Hepatocyte (in vitro differentiated cells): Measurements from ENCODE around the gene RGR. TPM values are rescaled to one million over a fixed set of nuclear protein-coding genes. Genes with fewer than 3 reads are reported as not detected.

ENCODE experiments used
- DNase-seq: peaks from one replicate; pipeline ENCODE4 v3.0.0-alpha.2; 2016; ENCODE audit warnings: low spot score
- H2AFZ ChIP-seq: fragments of 200-600 bp; sonication (generic); 2 replicates; pipeline ENCODE4 v1.6.0; 2016; ENCODE audit warnings: antibody characterized with exemption, mild to moderate bottlenecking
- H3K27ac ChIP-seq: fragments of 200-600 bp; sonication (generic); 2 replicates; pipeline ENCODE4 v1.5.1; 2016; ENCODE audit warnings: mild to moderate bottlenecking
- H3K27me3 ChIP-seq: fragments of 200-600 bp; sonication (generic); 2 replicates; pipeline ENCODE4 v1.6.1; 2016
- H3K36me3 ChIP-seq: fragments of 200-600 bp; sonication (generic); replicated peaks from 2 replicates; pipeline ENCODE4 v1.5.1; 2016; ENCODE audit warnings: low read depth; ENCODE audit not compliant: insufficient read depth
- H3K4me1 ChIP-seq: fragments of 200-600 bp; sonication (generic); 2 replicates; pipeline ENCODE4 v1.5.1; 2016; ENCODE audit warnings: mild to moderate bottlenecking, moderate library complexity; ENCODE audit not compliant: insufficient read depth
- H3K4me2 ChIP-seq: fragments of 200-600 bp; sonication (generic); 2 replicates; pipeline ENCODE4 v1.6.0; 2016
- H3K4me3 ChIP-seq: fragments of 200-600 bp; sonication (generic); 2 replicates; pipeline ENCODE4 v1.5.1; 2016; ENCODE audit warnings: mild to moderate bottlenecking
- H3K79me2 ChIP-seq: fragments of 200-600 bp; sonication (generic); 2 replicates; pipeline ENCODE4 v1.6.0; 2017; ENCODE audit warnings: mild to moderate bottlenecking
- H3K9me2 ChIP-seq: fragments of 200-600 bp; sonication (generic); replicated peaks from 2 replicates; pipeline ENCODE4 v1.6.0; 2017; ENCODE audit warnings: mild to moderate bottlenecking; ENCODE audit not compliant: insufficient read depth
- H3K9me3 ChIP-seq: fragments of 200-600 bp; sonication (generic); 2 replicates; pipeline ENCODE4 v1.5.1; 2016; ENCODE audit warnings: low read depth, mild to moderate bottlenecking
- H4K20me1 ChIP-seq: fragments of 200-600 bp; sonication (generic); 2 replicates; pipeline ENCODE4 v1.6.0; 2016; ENCODE audit warnings: mild to moderate bottlenecking; ENCODE audit not compliant: insufficient read depth, poor library complexity, severe bottlenecking
- CTCF ChIP-seq: fragments of 200-600 bp; sonication (generic); IDR thresholded peaks from 2 replicates; pipeline ENCODE4 v1.5.1; 2016; ENCODE audit warnings: antibody characterized with exemption, mild to moderate bottlenecking; ENCODE audit not compliant: poor library complexity
- EZH2 ChIP-seq: fragments of 200-600 bp; sonication (generic); IDR thresholded peaks from 2 replicates; pipeline ENCODE4 v1.6.1; 2016; ENCODE audit warnings: antibody characterized with exemption, mild to moderate bottlenecking, borderline replicate concordance
- EZH2phosphoT487 ChIP-seq: fragments of 200-600 bp; sonication (generic); IDR thresholded peaks from one replicate; pipeline ENCODE4 v1.6.1; 2018; ENCODE audit warnings: antibody characterized with exemption, mild to moderate bottlenecking, low read depth, moderate library complexity; ENCODE audit not compliant: unreplicated experiment, severe bottlenecking
- WGBS: methylation state at CpG from one replicate; pipeline ENCODE4 v1.1.6; 2016; ENCODE audit warnings: low lambda C conversion rate; ENCODE audit errors: missing lambda C conversion rate; 5-methylcytosine and 5-hydroxymethylcytosine counted together
- polyA plus RNA-seq: library from polyadenylated mRNA; unstranded; fragments of >200 nt; fragmentation: Nextera tagmentation; extraction: Ambion mirVana; gene quantifications from 2 replicates; pipeline ENCODE4 v1.2.1, GENCODE V29; 2016
- total RNA-seq: library from RNA; depleted of rRNA; stranded (reverse); fragments of >200 nt; gene quantifications from 2 replicates; pipeline ENCODE4 v1.2.3, GENCODE V29; 2014

Gene RGR
- total RNA-seq (not detected in 2 replicates), polyA plus RNA-seq (not detected in 2 replicates)

- H2AFZ ChIP-seq: no peak within 1 kb of the TSS
- 80% methylated on average over 9 of the region's 9 CpGs for WGBS
- no peaks in the 10 kb centered on the region for H3K9me2 ChIP-seq
- H3K4me2 ChIP-seq: no peak within 1 kb of the TSS
- H3K27me3 ChIP-seq: peaks cover 4% of the 10 kb centered on the region
- no peak within 1 kb of the TSS for H3K4me3 ChIP-seq
- DNase-seq: no peak
- no peaks in the 10 kb centered on the region for H4K20me1 ChIP-seq
- H3K9me3 ChIP-seq: no peaks in the 10 kb centered on the region
- no peak within 1 kb of the TSS for H3K27ac ChIP-seq
- TF ChIP-seq CTCF: no peak
- TF ChIP-seq EZH2phosphoT487: no peak
- TF ChIP-seq EZH2: no peak
- H3K4me1 ChIP-seq: no peaks in the 10 kb centered on the region
- no peaks in the 10 kb centered on the region for H3K79me2 ChIP-seq
- no peaks in the 10 kb centered on the region for H3K36me3 ChIP-seq
These were observed at the start of gene RGR for GRCh38 chr10:84244651-84245270. TSS of gene RGR (plus strand) at chr10:84245053. CDS start at chr10:84245091, 38 bp downstream.

GRCh38 chr10:84196083-84196482 is 48.8 kb upstream of the RGR start:
- no peak for DNase-seq
- no peak for TF ChIP-seq EZH2
- TF ChIP-seq EZH2phosphoT487: no peak
- TF ChIP-seq CTCF: no peak
- Histone ChIP-seq H3K4me2 (no peak overlapping the region), H3K27ac (no peak overlapping the region), H3K9me2 (no peaks in the 10 kb centered on the region), H3K4me3 (no peak overlapping the region), H2AFZ (no peak overlapping the region), H3K27me3 (peaks cover 66% of the 10 kb centered on the region), H3K79me2 (no peaks in the 10 kb centered on the region), H4K20me1 (no peaks in the 10 kb centered on the region), H3K9me3 (no peaks in the 10 kb centered on the region), H3K4me1 (no peaks in the 10 kb centered on the region), H3K36me3 (no peaks in the 10 kb centered on the region)
- WGBS: 37% methylated on average over 4 of the region's 4 CpGs

- Histone ChIP-seq H3K9me3 (no peaks in the 10 kb centered on the region), H3K27ac (no peak overlapping the region), H3K27me3 (peaks cover 61% of the 10 kb centered on the region), H3K4me3 (no peak overlapping the region), H3K4me2 (no peak overlapping the region), H3K36me3 (no peaks in the 10 kb centered on the region), H3K4me1 (no peaks in the 10 kb centered on the region), H4K20me1 (no peaks in the 10 kb centered on the region), H3K9me2 (no peaks in the 10 kb centered on the region), H3K79me2 (no peaks in the 10 kb centered on the region), H2AFZ (no peak overlapping the region)
- DNase-seq: no peak
- WGBS: 87% methylated on average over 5 of the region's 5 CpGs
- TF ChIP-seq EZH2phosphoT487: no peak
- TF ChIP-seq CTCF: no peak
- TF ChIP-seq EZH2: no peak
These were observed 47.9 kb upstream of the RGR start for GRCh38 chr10:84196941-84197340.
